Activated T-cell treated with anti-CD3 and anti-CD28 coated beads for 24 hours (primary cell): ENCODE measurements around the gene LMX1A.

Experiments
- DNase-seq: peaks from one replicate; pipeline ENCODE4 v3.0.0-alpha.2; 2020; ENCODE audit warnings: low read depth

LMX1A gene

DNA sequence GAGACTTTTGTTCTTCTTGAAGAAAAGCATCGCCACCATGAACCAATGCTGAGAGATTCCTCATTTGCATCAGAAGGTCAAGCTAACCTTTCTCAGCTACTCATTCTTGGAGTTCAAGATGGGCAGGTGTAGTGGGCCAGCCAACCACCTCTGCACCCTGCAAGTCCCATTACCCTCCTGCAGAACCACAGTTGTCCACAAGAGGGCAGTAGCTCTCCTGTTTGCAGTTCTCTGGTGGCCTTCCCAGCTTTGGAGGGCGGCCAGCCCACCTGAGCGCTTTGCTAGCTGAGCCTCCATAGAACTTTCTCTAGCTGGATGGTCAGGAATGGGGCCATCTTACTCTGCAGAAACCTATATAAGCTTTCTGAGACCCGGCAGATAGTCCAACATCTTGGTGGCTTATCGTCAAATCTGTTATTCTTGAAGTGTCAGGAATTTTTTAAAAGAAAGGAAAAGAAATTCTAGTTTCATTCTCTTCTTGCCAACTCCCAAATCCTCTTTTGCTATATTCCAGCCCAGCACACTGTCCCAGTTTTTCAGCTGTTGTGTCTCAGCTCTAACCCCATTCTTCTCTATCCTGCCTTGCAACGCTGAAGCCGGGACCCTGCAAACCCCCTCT, 11.0 kb upstream of the LMX1A start:
- DNase-seq, result peak; percentile 66

DNA sequence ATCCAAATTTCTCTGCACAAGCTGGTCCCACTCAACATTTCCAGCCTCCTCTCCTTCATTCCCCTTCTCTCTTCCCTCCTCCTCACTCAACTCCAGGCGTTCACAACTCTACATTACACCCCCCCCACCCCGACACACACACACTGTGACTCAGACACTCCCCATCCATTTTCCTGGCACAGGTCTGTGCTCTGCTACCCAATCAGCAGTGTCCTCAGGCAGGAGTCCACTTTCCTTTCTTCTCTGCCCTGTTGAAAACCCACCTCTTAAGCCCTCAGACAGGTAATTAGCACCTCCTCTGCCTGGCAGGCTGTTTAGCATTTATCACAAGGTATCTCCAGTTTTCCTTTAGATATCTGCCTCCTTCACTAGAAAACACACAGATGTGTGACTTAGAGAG, 8.8 kb upstream of the LMX1A start:
- no peak for DNase-seq

DNA sequence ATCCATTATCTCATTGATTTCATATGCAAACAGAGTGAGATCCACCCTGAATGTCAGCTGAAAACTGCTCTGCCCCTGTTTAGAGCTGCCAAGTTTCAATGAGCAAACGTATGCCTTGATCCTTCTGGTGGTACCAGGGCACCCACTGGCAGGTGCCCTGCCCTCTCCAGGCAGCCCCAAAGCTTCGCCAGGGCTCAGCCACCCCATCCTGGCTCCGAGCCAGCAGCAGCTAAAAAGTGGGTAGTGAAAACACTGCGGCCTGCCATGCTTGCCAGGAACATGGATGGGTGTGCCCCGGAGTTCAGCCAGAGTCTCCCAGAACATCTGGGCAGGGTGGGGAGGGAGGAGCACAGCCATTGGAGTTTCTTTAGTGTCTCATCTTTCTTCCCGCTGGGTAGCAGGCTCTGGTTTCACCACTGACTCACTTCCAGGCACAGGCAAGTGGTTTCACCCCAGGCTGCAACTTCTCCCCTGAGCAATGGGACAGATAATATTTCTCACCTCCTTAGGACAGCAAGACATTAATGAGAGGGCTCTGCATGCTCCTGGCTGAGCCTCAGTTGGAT, 8.1 kb upstream of the LMX1A start:
- no peak for DNase-seq

DNA sequence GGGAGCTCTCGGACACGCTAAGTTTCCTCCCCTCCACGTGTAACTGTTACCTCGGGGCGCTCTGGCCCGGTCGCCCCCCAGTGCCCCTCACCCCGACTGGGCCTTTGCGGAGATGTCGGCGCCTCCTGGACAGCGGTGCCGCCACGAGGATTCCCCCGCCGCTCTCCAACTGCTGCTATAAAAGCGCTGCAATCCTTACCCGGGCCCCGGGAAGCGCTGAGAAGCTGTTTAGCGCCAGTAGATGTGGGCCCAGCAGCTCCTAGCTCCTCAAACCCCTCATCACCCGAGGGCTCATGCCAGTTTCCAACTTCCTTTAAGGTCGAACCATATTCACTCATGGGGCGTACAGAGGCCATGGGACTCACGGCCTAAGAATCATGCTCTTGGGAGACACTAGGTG, 361 bp upstream of the LMX1A start:
- no peak for DNase-seq

DNA sequence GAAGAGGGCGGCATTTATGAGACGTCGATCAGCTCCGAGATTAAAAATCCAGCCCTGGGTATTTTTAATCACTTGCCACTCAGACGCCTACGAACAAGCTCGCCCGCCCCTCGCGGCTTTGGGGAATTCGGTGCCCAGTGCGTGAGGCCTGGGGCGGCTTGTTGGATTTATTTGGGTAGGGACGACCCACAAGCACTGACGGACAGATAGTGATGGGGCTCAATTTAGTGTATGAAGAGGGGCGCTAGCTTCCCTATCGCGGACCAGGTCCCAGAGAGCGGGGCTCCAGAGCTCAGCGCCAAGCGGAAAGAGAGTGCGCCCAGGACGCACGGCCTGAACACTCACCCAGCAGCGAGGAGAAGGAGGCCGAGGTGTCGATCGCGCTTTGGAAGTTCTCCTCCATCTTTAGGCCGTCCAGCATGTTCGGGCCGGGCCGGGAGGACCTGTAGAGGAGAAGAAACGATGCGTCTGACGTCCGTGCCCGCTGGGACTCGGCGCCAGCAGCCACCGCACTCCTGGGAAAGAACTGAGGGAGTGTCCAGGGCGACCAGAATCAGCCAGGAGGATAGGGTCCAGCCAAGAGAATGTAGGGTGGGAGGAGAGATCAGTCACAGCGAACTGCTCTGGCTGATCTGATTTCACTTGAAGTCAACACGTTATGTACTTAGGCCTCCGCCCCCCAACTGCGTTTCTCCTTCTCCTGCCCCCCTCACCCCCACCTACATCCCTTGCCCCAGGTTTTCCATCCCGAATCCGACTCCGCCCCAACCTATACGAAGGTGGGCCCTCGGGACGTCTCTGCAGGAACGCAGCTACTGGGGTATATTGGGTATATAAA, 1.2 kb downstream of the LMX1A start:
- no peak for DNase-seq

DNA sequence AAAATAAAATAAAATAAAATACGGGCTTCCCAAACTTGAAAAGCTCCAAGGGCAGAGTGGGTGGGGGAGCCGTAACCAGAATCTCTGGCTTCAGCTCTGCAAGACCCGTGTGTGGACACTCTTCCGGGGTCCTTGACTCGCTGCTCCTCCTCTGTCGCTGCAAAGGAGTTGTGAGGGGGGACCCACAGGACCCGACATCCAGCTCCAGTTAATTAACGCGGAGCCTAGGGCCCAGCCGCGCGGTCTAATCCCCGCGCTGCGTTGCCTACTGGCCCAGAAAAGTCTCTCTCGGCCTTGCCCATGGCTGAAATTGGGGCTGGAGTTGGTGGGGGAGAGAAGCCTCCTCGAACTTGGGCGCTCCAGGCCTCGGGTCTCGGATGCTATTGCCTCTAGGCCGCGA, 1.8 kb downstream of the LMX1A start:
- no peak for DNase-seq

DNA sequence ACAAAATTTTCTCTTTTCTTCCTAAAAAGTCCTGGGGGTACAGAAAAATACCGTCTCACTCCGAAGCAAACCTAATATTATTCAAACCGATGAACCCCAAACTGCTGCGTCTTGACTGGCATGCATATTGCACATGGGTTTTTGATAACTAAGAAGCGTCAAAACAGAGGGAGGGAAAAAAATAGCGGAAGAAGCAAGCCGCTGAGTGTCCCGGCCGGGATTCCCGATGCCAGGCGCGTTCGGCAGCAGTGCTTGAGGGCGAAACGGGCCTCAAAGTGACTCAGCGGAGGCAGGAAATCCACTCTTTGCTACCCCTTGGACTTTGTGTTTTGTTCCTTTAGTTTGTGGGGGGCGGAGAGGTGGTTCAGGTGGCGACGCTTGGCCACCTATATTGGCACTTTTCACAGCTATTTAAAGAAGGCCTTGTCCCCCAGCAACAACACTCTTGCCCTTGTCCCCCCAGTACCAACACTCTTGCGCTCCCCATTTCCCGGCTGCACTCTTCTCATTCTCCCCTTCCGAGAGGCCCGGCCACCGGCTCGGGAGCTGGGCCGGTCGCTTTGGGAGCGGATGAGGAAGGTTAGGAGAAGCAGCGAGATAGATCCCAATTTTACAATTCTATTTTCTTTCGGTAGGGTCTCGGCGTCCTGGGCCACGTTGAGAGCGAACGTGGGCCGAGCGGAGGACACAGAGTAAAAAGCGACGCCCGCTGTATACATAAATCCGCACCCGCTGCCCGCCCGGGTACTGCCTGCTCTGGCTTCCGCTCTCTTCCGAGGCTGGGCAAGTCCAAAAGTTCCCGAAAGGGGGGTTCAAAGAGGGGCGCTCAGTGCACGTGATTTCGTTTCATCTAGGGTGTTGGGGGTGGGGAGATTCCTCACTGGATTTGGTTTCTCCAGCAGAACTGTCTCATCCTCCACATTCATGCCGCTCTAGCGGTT, 2.5 kb downstream of the LMX1A start:
- no peak for DNase-seq

DNA sequence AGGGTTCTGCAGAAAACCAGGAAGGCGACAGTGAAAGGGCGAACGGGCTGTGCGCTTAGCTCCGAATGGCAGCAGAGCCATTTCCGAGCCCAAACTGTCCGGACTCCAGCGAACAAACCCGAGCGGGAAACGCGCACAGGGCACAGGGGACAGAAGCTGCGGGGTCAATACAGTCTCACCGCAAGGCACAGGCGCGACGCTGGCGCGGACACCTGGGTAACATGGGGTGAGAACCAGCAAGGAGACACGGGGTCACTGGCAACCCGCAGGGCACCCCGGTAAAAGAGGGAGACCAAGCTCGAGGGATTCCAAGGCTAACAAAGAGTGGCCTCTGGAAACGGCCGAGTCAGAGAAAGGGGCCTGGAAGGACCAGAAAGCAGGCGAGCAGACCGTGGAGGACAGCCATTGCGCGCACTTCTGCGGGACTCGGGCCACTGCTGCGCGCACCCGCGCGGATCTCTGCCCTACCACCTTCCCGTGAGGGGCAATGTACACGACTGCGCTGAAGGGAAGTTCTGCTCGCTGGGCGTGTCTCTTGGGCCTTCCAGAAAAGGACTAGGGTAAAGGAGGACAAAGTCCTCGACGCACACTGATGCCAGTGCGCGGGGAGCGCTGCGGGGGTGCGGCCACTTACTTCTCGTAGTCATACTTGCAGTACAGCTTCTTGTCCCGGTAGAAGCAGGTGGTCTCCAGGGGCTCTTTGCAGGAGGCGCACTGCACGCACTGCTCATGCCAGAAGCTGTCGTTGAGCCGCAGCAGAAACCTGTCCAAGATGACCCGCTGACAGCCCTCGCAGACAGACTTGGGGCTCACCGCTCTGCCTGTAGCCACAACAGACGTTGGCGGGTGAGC, 3.8 kb downstream of the LMX1A start:
- DNase-seq, result no peak

DNA sequence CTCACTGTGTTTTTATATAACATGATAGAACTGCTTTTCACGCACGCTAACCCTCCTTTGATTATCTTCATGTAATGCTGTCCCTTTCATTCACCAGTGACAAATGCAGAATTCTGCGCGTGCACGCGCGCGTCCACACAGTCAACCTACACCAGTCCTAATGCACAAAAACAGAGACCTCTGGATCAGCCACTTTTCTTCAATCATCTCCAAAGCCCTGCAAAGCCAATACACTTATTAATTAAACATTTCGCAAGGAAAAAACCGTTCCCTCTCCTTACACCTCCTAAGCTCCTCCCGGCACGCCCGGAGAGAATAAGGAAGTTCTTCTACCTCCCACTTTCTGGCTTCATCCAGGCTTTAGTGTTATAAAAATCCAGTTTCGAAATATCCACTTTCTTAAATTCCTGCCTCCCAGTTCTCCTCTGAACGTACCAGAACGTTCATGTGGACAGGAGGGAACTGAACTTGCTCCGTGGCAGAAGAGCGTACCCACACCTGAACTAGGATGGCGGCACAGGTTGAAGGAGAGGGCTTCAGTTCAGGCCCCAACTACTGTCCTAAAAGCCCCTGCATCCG, 4.6 kb downstream of the LMX1A start:
- DNase-seq, result no peak

DNA sequence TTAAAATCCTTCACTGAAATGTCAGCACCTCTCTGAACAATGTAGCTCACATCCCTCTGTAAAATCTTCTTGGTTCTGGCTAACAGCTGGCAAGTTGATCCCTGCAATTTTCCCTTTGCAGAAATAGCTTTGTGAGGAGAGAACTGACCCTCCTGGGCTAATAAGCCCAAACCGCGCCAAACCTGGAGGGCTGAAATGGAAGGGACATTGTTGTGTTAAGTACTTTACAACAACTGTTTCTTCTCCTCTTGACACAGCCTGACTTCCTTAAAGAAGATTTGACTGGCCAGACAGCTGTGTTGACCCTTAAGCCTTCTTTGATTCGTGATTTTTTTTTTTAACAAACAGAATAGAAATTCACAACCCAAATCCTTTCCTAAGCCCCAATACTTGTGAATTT, 5.7 kb downstream of the LMX1A start:
- no peak for DNase-seq

DNA sequence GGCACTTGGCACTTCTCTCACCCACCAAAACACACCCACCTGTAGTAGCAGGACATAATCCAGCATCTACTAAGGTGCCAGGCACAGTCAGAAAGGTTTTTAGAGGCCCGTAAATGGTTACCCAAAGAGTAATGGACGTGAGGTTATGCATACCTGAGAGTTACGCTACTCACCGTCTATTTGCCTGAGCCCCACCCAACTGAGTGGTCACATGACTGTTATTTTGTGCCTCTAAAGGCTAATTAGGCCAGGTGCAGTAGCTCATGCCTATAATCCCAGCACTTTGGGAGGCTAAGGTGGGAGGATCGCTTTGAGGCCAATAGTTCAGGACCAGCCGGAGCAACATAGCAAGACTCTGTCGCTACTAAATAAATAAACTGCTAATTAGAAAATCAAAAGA, 11.0 kb downstream of the LMX1A start:
- no peak for DNase-seq

DNA sequence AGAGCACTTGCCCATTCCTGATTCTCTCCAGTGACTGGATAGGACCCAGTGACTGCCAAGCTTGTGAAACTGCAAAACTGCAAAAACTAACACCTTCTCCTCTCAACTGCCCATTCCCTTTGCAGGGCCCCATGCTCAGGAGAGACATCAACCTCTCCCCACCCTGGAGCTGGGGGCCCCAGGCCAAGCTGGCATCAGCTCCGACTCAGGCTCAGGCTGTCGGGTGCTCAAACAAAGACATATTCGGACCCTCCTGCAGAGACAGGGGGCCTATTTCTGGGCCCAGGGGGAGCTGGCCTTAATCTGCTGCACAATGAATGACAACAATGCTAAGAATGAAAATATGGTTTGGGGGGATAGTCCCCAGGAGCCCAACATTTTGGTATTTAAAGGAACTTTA, 11.8 kb downstream of the LMX1A start:
- no peak for DNase-seq

DNA sequence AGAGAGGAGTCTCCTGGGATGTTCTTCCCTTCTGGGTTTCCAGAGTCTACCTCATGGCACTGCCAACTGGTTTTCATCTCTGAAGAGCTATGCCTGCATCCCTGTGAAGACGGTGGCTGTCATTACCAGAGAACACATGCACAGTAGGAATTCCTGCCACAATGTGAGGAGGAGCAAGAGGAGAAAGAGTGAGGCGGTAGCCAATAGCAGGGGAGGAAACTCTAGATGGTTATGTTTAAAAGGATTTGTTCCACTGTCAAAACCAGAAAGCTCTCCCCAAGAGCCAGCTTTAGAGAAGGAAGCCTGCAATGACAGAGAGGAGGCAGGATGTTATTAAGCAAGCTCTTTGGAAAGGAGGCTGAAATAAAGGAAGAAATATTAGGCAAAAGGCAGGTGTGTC, 12.3 kb downstream of the LMX1A start:
- DNase-seq, result no peak

DNA sequence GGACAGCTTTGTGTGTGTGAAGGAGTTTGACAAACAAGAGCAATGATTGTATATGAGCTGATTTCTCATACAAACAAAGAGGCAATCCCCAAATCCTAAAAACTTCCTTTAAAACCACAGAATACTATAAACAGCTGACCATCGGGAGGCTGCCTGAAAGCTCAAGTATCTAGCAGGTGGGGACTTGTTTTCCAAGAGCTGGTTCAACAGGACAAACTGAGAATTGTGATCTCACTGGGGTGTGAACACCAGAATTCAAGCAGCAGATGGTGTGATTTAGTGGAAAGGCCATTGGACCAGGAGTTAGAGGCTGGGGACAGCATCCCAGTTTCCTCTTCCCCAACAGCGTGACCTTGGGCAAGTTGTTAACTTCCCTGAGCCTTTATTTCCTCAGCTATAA, 13.9 kb downstream of the LMX1A start:
- DNase-seq, result no peak

DNA sequence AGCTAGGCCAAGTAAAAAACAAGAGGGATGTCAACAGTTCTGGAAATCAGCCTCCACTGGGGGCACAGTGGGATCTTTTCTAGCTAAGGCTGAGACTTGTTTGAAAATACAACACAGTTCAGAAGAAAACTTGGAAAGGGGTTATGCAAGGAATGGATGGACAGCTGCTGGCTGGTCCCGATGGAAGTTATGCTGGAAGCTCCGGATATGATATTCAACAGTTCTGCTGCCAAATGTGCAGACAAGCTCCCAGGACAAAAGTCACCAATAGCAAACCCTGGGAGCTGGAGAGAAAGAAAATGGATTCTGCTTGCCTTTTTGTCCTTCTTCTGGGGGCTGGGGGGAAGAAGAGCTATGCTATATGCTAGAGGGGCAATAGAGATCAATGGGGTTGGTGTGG, 14.3 kb downstream of the LMX1A start:
- DNase-seq, result no peak

DNA sequence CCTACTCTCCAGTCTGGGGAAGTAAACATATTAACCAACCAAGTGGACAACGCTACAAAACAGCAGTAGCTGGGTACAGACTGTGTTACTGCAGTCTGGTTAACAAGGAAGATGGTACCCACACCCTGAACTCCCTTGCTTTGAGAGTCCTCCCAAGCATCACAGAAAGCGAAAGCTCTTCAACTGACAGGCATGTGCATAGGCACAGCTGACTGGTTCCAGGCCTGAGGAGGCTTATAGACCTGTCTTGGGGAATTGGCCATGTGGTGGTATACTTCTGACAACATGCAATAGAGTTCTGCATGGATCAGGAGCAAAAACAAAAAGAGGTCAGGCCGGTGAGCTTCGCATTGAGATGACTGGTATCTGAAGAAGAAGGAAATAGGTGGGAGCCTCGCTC, 17.4 kb downstream of the LMX1A start:
- DNase-seq, result no peak

DNA sequence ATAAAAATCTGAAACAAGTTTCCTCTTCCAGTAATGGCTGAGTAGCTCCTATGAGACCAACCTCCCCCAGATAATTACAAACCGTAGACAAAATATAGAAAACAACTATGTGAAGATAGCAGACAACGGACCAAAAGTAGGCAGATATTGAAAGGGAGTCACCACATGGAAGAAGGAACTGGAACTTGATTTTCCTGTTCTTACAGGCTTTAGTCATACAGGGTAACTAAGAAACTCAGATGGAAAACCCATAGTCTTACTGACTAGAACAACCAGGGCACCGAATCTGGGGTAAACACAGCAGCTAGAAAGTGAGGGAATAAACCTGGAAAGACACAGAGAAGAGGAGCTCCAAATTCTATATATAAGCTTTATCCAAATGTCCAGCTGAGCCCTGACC, 26.0 kb downstream of the LMX1A start:
- DNase-seq, result no peak

DNA sequence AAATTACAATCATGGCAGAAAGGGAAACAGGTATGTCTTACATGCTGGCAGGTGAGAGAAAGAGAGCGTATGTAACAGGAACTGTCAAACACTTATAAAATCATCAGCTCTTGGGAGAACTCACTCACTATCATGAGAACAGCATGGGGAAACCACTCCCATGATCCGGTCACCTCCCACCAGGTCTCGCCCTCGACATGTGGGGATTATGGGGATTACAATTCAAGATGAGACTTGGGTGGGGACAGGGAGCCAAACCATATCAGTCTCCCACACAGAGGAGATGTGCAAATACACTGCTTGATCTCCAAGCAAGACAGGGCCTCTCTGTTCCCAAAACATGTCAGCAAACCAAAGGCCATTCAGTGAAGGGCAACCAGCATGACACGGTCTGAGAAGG, 27.4 kb downstream of the LMX1A start:
- DNase-seq, result no peak

DNA sequence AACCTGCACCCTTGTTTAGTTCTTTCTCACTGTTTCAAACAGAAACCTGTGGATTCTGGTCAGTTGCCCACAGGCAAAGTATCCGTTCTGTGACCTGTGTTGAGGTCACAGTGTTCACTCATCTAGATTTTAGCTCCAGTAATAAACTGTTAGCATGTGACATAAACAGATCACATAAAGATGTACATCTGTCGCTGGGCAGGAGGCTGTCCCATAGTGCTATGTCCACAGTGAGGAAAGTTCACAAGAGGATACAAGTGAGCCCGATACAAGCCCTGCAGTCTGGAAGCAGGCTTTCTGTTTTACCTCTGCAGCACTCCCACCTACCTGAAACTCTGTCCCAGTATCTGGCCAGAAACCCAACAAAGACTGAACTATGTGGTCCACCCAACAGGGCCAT, 28.4 kb downstream of the LMX1A start:
- no peak for DNase-seq

DNA sequence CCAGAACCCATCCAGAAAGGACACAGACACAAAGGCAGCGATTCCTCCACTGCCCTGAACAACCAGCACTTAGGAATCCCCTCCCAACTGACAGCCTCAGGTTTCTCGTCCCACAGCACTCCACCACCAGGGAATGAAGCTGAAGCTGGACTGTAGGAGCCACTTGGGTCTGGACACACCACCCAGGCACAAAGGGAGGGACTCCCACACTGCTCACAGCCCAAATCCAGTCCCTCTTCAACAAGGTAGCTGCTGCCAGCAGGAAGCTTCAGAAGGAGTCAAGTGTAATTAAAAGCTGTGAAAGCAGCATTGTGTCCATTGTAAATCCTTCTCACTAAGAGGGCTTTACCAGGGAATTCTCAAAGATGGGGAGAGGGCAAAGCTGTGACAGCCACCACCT, 29.0 kb downstream of the LMX1A start:
- DNase-seq, result no peak
